VCaP (cell line): ENCODE results near the gene HOXA13.

Experiments used
- H3K27ac ChIP-seq: fragments of 450-650 bp; 2 replicates; pipeline ENCODE4 v1.5.1; 2017
- TF ChIP-seq, protein P1 (sequence below): fragments of 450-650 bp; conservative IDR thresholded peaks from 2 replicates; pipeline ENCODE4 v1.5.1; 2017; ENCODE audit warnings: mild to moderate bottlenecking, moderate library complexity

The HOXA13 gene

DNA sequence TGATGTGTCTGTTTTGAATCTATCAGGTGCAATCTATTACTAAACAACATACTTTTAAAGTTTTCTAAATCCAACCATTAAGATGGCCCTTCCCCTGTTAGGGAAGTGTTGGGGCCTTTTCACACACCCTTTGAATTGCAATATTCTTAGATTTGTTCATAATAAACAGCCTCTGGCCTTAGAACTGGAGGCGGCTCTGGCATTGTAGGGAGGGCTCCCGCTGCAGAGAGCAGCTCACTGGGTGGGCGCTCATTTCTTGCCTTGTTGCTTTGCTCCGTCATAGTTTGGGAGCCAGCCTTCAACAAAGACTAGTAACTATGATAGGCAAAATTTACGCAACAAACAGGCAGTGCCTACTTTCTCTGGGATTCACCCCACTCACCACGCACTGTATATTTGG, 21.5 kb downstream of the HOXA13 start:
- H3K27ac ChIP-seq = peak overlapping the region; percentile 99
- TF ChIP-seq, protein P1, sequence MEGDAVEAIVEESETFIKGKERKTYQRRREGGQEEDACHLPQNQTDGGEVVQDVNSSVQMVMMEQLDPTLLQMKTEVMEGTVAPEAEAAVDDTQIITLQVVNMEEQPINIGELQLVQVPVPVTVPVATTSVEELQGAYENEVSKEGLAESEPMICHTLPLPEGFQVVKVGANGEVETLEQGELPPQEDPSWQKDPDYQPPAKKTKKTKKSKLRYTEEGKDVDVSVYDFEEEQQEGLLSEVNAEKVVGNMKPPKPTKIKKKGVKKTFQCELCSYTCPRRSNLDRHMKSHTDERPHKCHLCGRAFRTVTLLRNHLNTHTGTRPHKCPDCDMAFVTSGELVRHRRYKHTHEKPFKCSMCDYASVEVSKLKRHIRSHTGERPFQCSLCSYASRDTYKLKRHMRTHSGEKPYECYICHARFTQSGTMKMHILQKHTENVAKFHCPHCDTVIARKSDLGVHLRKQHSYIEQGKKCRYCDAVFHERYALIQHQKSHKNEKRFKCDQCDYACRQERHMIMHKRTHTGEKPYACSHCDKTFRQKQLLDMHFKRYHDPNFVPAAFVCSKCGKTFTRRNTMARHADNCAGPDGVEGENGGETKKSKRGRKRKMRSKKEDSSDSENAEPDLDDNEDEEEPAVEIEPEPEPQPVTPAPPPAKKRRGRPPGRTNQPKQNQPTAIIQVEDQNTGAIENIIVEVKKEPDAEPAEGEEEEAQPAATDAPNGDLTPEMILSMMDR = no peak

DNA sequence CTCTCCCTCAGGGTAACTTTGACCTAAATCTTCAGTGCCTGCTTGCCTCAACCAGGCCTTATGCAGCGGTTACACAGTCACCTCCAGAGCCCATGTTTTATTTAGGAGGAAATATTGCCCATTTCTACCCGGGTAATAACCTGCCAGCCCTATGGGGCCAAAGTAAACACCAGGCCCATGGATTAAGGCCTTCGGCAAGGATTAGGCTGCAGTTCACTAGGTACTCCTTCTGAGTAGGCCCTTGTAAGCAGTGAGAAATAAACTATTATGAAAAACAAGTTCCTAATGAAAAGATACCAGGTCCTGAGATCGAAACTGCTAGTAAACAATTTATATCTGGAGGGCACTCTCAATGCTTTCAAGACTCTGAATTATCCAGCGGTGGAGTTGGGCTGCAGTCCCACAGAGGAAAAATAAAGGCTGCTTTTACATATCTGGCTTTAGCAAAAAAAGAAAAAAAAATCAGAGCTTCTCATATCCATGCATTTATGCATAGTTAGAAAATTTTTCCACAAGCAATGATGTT, 22.0 kb downstream of the HOXA13 start:
- H3K27ac ChIP-seq = peak overlapping the region; percentile 99
- TF ChIP-seq, protein P1 = no peak

DNA sequence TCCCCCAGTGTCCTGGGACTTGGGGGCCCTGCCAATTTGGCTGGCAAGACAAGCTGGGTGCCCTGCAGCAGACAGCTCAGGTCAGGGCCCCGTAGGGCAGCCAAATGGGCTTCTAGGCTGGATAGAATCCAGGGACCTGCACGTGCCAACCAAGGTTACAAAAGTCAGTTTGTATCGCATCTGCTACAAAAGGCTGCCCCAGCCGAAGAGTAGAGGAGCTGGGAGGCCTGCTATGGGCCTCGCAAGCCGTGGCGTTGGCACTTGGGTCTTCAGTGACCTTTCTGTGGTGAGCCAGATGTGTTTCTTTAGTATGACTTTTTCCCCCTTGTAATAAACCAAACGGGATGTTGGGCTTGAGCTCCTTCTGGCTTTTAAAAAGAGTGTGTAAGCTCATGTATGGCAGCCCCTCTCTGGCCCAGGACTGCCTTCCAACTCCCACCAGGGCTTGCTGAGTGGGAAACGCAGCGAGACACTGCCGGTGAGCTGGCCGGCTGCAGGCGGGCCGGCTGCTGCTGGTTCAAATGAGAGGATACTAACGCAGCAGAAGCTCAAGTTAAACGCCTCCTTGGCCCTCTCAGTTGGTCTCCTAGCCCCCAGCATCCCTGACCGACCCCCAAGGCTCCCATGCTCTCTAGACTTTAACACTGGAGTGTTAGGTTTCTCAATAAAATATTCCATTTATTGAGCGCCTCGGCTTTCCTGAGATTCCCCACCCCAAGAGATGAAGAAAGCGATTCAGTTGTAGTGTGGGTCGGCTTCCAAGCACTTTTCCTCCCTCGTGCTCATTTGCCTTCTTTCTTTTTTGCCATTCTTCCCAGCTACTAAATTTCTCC, 22.7 kb downstream of the HOXA13 start:
- H3K27ac ChIP-seq = peak overlapping the region; percentile 99
- TF ChIP-seq, protein P1 = no peak

DNA sequence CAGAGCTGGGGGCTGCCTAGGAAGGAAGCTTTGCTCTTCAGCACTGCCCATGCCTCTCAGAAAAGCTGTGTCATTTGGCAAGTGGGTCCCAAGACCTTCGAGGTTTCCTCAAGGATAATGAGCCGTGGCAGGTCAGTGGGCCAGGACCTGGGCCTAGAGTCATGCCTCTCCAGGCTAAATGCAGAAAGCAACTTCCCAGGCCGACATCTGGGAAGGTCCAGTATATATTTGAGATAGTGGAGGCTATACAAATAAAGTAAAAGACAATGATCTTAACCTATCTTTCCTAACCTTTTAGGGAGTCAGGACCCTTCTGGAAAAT, 23.4 kb downstream of the HOXA13 start:
- H3K27ac ChIP-seq = peak overlapping the region; percentile 99
- TF ChIP-seq, protein P1 = no peak

DNA sequence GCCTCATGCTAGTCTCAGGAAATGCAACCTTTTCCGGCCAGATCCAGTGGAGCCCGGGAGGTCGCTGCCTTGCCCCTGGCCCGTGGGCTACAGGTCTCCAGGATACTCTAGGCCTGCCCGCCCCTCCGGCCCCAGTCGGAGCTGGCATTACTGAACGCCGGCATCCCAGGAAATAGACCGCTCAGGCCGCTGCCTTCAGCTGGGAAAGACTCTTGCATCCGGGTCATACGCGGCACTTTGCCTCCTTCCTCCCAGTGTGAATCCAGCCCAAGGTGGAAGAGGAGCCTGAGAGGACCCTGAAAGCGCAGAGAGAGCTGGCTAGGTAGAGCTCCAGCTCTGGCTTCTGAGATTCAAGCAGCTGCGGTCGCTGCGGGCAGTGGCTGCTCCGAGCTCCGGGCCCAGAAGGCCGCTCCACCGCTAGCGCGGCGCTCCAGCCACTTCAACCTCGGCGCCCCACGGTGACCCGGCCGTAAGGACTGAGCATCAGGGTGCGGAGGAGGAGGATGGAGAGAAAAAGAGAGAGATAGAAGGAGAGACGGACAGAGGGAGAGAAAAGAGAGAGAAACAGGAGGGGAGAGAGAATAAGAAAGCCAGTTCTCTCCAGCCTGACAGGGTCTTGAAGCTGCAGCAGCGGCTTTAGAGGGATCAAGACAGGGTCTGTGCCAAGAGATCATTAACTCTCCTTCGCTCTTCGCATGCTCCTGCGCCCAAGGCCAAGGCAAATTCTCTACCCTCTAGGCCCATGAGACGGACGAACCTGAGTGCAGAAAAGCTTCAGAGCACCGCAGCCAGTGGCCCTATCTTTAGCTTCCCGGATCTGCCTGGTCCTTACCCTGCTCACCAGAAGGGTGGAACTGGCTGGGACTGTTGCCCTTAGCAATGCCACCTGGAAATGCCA, 24.0 kb downstream of the HOXA13 start:
- peak overlapping the region; percentile 99 for H3K27ac ChIP-seq
- TF ChIP-seq, protein P1 = no peak

DNA sequence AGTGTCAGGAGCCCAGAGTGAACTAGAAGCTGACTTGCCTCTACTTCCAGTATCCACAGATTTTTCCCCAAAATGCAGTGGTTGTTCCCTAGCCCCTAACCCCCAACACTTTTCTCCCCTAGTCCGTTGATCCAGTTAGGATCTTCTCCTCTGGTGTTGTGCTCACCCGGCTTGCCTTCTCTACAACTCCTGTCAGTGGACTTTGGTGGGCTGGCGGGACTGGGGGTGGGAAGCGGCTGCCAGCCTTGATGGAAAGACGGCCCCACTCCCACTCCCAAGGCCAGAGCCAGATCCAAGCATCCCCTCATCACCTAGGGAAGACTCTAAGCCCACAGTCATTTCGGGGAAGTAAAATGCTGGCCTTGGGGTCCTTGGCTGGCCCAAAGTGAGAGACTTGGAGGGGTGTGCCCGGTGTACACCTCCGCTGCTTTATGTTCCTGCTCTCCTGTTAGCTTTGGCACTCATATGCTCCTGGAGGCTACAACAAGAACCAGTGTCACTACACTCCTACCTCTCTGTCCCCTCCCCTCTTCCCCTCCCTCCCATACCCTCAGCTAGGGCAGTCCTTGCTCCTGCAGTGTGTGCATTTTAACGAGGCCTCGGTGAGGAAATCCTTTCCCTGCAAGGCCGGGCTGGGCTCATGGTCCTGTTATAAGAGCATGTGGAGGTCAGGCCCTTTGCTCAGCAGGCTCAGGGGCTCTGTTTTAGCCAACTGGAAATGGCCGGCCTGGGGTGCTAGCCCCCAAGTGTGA, 24.8 kb downstream of the HOXA13 start:
- H3K27ac ChIP-seq = peak overlapping the region; percentile 99
- TF ChIP-seq, protein P1 = no peak
